HG03175 (cell line): ENCODE measurements around the gene LDHB.
"Not testable (repeated sequence)": the region's sequence is repeated elsewhere in the genome, so short reads cannot be mapped to it uniquely, and the experiment has no call there.

Source experiments
- ATAC-seq: cut with Tn5 transposase; IDR thresholded peaks from one replicate; pipeline ENCODE4 v1.9.1; 2021; ENCODE audit warnings: mild to moderate bottlenecking, moderate library complexity; ENCODE audit not compliant: unreplicated experiment

Gene LDHB

GRCh38 chr12:21614506-21614905 lies 43.1 kb downstream of the LDHB start:
- no peak for ATAC-seq

GRCh38 chr12:21613931-21614330 lies 43.7 kb downstream of the LDHB start:
- ATAC-seq = no peak

GRCh38 chr12:21608196-21608595 lies 49.4 kb downstream of the LDHB start:
- no peak for ATAC-seq

GRCh38 chr12:21607701-21608100 lies 49.9 kb downstream of the LDHB start:
- no peak for ATAC-seq

- ATAC-seq = no peak
These were observed 51.5 kb downstream of the LDHB start for GRCh38 chr12:21606175-21606574.

GRCh38 chr12:21604245-21605101 lies 53.2 kb downstream of the LDHB start, which contains the start of gene GYS2:
TSS of gene GYS2 (minus strand) at chr12:21604847. CDS start at chr12:21604592, 255 bp downstream.
- ATAC-seq = no peak

GRCh38 chr12:21602774-21603173 lies 54.9 kb downstream of the LDHB start:
- no peak for ATAC-seq

- ATAC-seq = no peak
These were observed 57.4 kb downstream of the LDHB start for GRCh38 chr12:21600196-21600595.

- ATAC-seq = peak; percentile 77
These were observed 58.3 kb downstream of the LDHB start for GRCh38 chr12:21599143-21599999.

- no peak for ATAC-seq
These were observed 59.0 kb downstream of the LDHB start for GRCh38 chr12:21598651-21599050.

- ATAC-seq = not testable (repeated sequence)
These were observed 62.3 kb downstream of the LDHB start for GRCh38 chr12:21595356-21595755.

GRCh38 chr12:21585485-21585884 lies 72.2 kb downstream of the LDHB start:
- no peak for ATAC-seq
